T-helper 2 cell (primary cell): Measurements from ENCODE around the gene PARVA.

Source experiments
- DNase-seq, 5 experiments: peaks; one replicate each; pipeline versions ENCODE4 v3.0.0 to v3.0.0-alpha.2; 2012 to 2022

PARVA gene

DNA sequence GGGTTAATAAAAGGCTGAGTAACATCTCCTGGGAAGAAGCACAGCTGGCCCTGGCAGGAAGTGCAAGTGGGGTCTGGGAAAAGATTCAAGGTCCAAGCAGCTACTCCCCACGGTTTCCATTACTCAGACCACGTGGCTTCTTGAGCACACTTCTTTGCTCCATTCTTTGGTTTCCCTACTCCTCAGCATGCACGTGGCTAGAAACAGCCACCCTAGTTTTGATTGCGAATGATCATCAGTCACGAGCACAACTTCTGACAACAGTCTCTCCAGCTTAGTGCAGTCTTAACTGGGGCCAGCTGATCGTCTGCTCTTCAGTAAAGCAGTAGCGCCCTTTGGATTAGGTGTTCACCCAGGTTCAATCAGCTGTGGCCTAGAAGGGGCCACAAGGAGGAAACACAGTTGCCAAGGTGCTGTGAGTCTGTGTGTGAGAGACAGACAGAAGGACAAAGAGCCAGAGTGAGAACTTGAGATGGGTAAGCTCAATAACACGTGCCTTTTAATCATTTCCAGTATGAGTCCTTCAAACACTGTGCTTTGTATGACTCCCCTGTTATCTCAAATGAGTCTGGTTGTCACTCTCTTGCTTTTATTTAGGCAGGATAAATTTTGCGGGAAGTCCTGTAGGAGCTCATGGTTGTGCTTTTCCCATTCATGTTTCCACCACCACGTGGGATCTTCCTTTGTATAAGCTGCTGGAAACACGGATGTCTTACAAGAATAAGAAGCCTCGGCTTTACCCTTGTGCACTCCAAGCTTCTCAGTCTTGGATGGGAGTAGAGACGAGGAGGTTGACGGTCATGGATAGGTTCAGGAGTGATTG is 901 bp upstream of the PARVA start:
- DNase-seq, result no peak

DNA sequence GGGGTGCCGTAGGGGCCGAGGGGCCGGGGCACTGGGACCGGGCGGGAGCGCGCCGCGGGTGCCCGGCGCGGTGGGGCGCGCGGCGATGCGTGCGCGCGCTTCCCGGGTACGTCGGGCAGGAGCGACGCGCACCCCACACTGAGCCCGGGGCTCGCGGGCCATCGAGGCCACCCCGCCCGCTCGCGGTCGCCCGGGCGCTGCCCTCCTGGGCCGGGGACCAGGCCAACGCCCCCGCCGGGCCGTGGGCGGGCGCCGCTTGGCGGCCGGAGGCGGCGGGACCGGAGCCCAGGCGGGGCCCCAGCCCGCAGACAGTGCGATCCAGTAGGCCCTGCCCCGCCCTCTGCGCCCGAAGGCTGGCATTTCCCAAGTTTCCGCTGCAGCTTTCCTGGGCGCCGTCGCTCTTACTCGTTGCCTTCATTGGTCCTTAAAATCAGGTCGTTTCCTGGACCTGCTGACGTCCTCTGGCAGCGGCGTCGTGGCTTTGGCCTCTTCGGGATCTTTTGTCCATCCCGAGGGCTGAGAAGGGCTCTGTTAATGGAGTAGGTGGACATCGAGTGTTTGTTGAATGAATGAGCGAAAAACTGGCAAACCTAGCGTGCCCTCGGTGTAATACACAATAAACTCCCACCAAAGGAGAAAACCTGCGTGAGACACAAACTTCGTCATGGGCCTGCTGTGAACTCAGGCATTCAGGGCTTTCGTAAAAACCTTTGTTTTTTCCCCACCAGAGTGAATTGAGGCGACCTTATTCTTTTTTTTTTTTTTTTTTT is 638 bp downstream of the PARVA start:
- peak in 1 of 5 experiments; percentile 47 for DNase-seq

DNA sequence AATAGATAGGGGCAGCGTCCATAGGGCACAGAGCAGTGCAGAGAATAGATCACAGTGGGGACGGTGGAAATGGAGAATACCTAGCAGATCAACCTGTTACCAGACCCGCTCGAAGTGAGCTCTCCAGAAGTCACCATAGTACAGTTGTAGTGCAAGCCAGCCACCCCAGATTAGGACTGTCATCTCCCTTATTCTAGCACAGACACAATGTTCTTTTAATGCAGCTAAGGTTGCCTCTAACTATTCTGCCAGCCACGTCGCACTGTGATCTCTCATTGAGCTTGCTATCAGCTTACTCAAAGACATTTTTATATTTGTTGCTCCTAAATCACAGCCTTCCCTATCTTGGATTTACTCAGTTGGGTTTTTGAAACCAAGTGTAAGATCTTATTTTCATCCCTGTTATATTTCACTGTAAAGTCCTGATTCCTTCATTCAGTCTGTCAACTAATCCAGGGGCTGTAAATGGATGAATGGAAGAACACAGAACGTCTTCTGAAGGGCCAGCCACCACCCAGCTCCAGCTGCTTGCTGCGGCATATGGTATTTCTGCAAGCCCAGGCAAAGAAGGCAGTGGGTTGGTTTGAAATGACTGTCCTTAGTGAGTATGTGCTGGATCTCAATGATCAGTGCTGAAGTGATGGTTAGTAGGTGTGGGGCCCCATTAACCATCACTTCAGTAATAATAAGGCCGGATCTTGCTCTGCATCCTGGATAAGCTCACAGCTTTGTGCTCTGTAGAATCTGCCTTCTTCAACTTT is 3.4 kb downstream of the PARVA start:
- DNase-seq, result no peak

DNA sequence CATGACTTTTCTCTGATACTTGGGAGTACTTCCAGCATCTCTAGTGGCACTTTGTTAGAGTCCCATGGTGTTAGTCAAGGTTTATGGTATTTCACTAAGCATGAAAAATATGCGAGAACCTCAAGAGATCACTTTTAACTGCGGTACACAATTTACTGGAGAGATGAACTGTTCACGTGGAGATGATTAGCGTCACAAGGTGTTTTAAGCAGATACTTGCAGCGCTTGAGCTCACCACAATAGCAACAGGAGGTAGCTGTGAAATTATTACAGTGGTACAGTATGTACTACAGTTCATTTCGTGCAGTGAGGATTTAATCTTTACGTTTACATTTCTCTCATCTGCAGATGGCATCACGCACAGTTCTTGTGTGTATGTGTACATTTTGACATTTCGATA is 4.5 kb downstream of the PARVA start:
- no peak for DNase-seq

DNA sequence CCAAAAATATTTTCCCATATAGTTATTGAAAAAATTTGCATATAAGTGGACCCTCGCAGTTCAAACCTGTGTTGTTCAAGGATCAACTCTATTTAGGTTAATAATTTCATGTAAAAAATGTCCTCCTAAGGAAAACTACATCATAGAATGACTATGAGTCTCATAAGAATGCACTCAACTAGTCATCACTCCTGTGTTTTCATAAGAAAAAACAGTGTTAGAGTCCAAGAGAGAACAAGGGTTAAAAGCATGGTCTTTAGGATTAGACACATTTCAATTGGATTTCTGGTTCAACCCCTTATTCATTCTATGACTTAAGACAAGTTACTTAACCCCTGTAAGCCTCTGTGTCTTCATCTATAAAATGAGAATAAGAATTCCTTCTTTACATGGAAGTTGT is 5.1 kb downstream of the PARVA start:
- no peak for DNase-seq

DNA sequence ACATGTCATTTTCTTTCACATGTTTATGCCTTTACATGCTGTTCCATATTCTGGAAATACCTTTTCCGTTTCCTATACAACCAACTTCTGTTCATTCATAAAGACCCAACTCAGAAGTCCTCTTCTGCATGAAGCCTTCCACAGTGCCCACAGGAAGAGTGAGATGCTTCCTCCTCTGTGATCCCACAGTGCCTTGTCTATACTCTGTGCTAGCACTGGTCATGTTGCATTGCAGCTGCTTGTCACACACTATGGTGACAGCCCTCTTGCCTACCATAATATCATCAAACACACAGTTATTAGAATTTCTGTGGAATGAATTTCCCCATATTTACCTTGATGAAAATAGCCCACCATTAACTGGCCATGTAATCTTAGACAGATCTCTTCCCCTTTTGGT is 8.9 kb downstream of the PARVA start:
- no peak for DNase-seq

DNA sequence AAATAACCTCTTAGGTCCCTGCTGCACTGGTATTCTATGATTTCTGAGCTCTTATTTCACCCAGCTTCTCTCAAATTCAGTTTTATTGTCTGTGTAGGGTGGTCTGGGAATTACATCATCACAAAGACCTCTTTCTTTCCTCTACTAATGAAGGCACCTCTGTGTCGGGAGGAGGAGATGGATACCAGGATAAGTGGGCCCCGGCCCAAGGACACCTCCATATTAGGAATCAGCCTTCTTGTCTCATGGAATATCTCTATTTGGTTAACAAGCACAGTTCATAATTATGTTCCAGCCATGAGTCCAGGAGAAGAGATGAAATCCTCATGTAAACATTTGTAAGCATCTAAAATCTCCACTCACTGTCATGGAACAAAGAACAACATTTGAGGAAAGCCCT is 9.4 kb downstream of the PARVA start:
- DNase-seq, result no peak

DNA sequence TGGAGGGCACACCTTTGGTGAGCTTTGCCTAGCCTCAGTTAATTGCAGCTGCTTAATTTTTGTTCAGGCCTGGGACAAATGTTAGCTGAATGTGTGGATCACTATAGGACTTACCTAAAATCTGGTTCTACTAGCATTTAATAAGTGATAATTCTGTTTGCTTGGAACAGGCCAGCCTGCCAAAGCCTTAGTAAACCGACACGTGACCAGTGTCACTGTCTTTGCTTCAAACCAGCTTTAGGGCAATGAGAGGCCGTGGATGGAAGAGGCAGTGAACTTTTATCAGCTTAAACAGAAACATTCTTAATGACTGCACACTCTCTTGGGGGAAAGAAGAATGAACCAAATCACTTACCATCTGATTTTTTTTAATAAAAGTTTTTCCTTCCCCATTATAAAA is 10.8 kb downstream of the PARVA start:
- DNase-seq, result no peak

- DNase-seq, result no peak
Measured at GRCh38 chr11:12388939-12389670, 11.7 kb downstream of the PARVA start.

DNA sequence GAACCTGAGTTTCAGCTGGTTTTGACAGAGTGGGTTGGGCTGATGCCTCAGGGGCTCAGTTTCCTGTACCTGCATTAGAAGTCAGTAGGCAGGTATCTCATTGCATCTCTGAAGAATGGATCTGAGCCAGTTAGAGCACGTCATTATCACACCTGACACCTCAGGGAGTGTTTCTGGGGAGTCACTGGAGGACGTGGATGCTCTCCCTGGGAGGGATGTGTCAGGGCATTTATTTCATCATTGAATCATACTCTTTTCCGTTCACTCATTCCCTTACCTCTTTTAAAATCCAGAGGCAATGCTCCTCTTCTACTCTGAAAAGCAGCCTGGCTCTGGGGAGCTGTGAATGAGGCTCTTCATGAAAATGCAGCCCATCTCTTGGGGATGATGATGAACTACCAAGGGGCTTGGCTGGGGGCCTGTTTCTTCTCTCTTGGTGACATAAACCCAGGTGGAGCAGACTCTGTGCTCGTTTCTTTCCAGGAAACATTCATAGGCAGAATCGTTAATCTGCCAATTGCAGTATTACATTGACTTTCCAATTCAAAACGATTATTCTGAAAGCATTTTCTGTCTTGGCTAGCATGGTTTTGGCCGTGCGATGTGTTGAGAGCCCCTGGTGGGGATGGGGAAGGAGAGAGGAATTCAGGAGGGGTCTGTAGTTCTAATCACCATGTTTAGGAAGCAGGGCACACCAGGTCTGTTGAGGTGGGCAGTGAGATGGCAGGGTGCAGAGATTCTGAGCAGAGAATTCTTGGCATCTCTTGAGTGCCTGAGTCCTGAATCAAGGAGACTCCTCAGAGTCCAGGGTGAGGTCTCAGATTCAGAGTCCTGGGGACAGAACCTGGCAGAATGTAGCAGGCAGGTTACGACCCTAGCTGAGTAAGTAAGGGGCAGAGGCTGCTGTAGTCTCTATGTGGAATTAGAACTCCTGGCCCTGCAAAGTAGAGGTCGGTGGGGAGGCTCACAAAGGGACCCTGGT is 12.6 kb downstream of the PARVA start:
- DNase-seq, result no peak

GRCh38 chr11:12390687-12391110 is 13.3 kb downstream of the PARVA start:
- no peak for DNase-seq

GRCh38 chr11:12392672-12393071 is 15.3 kb downstream of the PARVA start:
- no peak for DNase-seq

DNA sequence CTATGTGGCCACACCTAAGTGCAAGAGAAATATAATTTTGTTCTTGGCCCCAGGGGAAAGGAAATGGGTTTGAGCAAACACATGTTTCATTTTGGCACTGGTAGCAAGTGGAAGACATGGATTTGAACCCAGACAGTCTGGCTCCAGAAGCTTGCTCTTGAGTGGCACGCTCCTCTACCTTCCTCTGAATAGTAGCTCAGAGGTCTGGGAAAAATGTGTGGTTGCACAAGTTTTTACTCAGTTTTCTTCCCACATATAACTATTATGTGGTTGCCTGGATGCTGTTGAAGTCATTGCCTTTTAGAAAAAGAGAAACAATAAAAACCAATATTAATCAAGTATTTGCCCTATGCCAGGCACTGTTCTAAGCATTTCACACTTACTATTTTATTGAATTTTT is 16.3 kb downstream of the PARVA start:
- no peak for DNase-seq

GRCh38 chr11:12394601-12395000 is 17.2 kb downstream of the PARVA start:
- DNase-seq, result no peak

DNA sequence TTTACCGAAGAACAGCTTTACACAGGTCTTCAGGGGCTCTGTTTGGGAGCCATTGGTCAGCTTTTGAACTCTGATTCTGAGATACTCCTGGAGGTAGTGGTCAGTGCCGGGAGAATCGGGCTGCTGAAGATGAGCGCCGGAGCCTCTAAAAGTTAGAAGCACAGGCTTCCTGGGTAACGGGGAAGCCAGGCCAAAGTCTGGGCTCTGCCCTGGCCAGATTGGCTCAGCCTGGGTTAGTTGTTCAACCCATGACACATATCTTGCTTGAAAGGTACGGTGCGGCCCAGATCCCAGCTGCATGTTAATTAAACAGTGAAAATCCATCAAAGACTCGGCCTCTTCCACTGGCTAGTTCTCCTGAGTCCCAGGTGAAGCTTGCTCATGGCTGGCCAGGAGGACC is 18.0 kb downstream of the PARVA start:
- DNase-seq, result no peak

DNA sequence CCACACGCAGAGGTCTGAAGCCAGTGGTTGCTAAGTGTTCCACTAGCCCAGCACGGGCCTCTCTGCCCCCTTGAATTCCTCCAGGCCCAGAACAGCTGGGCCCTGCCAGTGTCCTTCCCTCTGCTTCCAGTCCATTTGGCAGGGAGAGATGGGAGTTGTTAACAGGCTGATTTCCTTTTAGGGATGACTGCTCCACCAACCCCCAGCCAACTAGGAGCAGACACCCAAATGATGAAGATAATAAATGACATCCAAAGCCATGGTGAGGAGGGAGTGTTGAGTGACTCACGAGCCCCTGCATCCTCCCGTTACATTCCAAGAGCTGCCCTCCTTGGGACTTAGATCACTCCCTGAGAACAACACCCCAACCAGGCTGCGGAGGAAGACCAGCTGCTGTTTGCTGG is 20.6 kb downstream of the PARVA start:
- no peak for DNase-seq

GRCh38 chr11:12399355-12399754 is 22.0 kb downstream of the PARVA start:
- no peak for DNase-seq

DNA sequence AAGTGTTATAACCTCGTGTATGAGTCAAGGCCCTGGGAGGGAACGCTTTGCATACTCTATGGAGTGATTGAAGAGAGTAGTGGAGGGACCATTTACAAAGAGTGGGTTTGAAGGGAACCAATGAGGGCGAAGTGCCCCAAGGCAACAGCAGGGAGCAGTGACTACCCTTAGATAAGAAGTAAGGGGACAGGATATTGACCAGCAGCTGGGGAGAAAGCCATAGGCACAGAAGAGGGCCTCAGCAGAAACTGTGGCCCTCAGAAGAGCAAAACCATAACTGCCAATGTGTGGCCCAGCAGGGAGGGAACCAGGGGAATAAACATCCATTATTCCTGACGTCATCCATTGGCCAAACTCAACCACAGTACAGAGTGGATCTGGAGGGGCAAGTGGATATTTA is 24.7 kb downstream of the PARVA start:
- no peak for DNase-seq

GRCh38 chr11:12402691-12403120 is 25.3 kb downstream of the PARVA start:
- DNase-seq, result no peak

DNA sequence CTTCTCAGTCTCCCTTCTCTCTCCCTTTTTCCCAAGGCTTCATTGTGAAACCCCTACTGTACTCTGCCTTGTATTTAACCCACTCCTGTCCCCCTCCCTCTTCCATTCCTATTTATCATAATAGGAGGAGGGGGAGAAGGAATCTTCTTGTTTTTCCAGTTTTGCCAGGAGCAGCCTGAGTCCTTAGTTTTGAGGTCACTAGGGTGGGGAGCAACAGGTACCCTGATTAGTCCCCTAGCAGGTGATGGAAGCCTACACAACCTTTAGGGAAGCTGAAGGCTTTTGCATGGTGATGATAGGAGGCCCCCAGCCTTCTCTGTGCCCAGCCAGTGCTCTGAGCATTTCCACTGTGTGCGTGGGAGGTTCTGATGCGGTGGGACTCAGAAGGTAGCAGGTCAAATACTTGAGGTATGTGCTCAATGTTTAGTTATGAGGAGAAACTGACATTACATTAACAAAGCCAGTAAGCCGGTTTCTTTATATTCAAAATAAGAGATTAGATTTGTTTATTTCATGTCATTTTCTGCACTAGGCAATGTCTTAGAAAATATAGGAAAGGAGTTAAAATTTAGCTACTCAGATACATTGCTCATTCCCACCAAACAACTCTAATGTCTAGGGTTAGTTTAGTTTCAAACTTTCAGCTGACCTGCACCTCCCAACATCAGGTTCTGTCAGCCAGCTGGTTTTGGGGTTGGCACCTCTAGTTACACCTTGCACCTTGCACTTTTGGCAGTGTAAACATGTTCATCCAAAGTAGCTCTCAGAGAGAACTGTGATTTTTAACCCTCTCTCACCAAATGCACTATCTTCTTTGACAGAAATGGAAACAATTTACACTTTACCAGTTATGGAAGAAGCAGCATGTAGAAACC is 26.0 kb downstream of the PARVA start:
- DNase-seq, result no peak

DNA sequence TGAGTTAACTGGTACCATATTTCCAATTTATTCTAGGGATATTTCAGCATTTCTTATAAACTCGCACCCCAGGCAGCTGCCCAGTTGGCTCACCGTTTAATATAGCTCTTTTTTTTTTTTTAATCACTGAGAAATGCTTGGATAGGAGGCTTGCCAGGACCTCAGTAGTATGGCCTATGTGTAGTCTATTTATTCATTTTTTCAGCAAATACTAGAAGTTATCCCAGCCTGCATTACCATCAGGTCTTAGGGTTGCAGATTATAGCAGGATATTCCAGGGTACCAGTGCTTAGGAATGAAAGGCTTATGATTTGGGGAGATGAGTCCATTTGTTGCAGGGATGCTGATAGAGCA is 26.6 kb downstream of the PARVA start:
- no peak for DNase-seq
